ENCODE data around the gene ICA1. TPM values are rescaled to one million over a fixed set of nuclear protein-coding genes. Genes with fewer than 3 reads are reported as not detected.

The ICA1 gene
- total RNA-seq: 0.39 and 0.73 TPM in 2 replicates

GRCh38 chr7:8261711-8262695 lies at the start of gene ICA1:
ICA1 (minus strand) TSS chr7:8262167; CDS start chr7:8235926, 26,241 bp downstream.

Small RNA genes within 50 kb of the gene (small RNA-seq; reads per million reads assigned to genes)
- gene AC007009.1: not detected

Other genes starting within 250 kb of the ICA1 start
- not detected in 2 replicates for gene NXPH1, start 171.4 kb upstream of the ICA1 start, total RNA-seq

Measured in subcutaneous preadipocyte (primary cell).